Panc1 (cell line): ENCODE results near the gene FKBP10. TPM values are rescaled to one million over a fixed set of nuclear protein-coding genes. Genes with fewer than 3 reads are reported as not detected.

Source experiments
- ATAC-seq: fragments of 200-7000 bp; cut with Tn5 transposase; 2 replicates; pipeline ENCODE4 v1.9.1; 2020; ENCODE audit warnings: mild to moderate bottlenecking, moderate library complexity
- BruUV-seq: library from RNA; stranded (reverse); fragments of 400-500 nt; replicated peaks from 2 replicates; lab custom pipeline; 2021; lab: Mats Ljungman, UMichigan
- CTCF ChIA-PET: fragments of 300-600 bp; sonication (Branson Sonifier 250); formaldehyde crosslinking; loops from one replicate; lab custom pipeline; 2022; ENCODE audit warnings: antibody characterized with exemption; lab: Charles Lee
- POLR2A ChIA-PET: fragments of 300-600 bp; sonication (Branson Sonifier 250); formaldehyde crosslinking; loops from one replicate; lab custom pipeline; 2022; ENCODE audit warnings: antibody characterized with exemption; lab: Charles Lee
- DNase-seq: peaks from one replicate; pipeline ENCODE4 v3.0.0-alpha.2; 2010; ENCODE audit warnings: low read depth, low spot score
- H3K27ac ChIP-seq: 2 replicates; pipeline ENCODE4 v1.5.1; 2011; ENCODE audit warnings: mild to moderate bottlenecking, low read length, inconsistent platforms
- H3K27me3 ChIP-seq: fragments of 200-500 bp; sonication (Bioruptor generic); 2 replicates; pipeline ENCODE4 v1.6.0; 2014; ENCODE audit warnings: low read length, inconsistent platforms; ENCODE audit not compliant: control insufficient read depth, insufficient read depth
- H3K36me3 ChIP-seq: fragments of 200-500 bp; sonication (Bioruptor generic); 2 replicates; pipeline ENCODE4 v1.5.1; 2014; ENCODE audit warnings: inconsistent platforms, mild to moderate bottlenecking, low read length, moderate library complexity; ENCODE audit not compliant: control insufficient read depth, insufficient read depth
- H3K4me1 ChIP-seq: 2 replicates; pipeline ENCODE4 v1.5.1; 2011; ENCODE audit warnings: inconsistent platforms, mild to moderate bottlenecking, low read length, moderate library complexity; ENCODE audit not compliant: control insufficient read depth, insufficient read depth
- H3K4me3 ChIP-seq, 2 experiments: 2 replicates each; pipeline ENCODE4 v1.5.1; 2011 to 2012; ENCODE audit warnings: low read depth in 2 of 2, low read length in 2 of 2, mild to moderate bottlenecking in 2 of 2, inconsistent platforms in 1 of 2, moderate library complexity in 1 of 2
- H3K9me3 ChIP-seq: fragments of 200-500 bp; sonication (Bioruptor generic); 2 replicates; pipeline ENCODE4 v1.5.1; 2014; ENCODE audit warnings: low read depth, mild to moderate bottlenecking, inconsistent platforms, low read length, moderate library complexity; ENCODE audit not compliant: control insufficient read depth, insufficient read depth
- POLR2AphosphoS5 ChIP-seq: IDR thresholded peaks from 2 replicates; pipeline ENCODE4 v1.6.1; 2012; ENCODE audit warnings: mild to moderate bottlenecking, low read depth, low read length, moderate library complexity
- SIN3A ChIP-seq: IDR thresholded peaks from 2 replicates; pipeline ENCODE4 v1.6.1; 2012; ENCODE audit warnings: low read depth, mild to moderate bottlenecking, low read length, moderate library complexity, borderline replicate concordance; ENCODE audit not compliant: insufficient read depth
- TCF7L2 ChIP-seq: IDR thresholded peaks from 2 replicates; pipeline ENCODE4 v1.6.1; 2011; ENCODE audit warnings: mild to moderate bottlenecking, low read depth, low read length, inconsistent platforms
- in situ Hi-C: cut with HindIII; loops from 2 replicates; pipeline ENCODE4 v1.10.0; 2016; ENCODE audit warnings: low sequenced_read_pairs, low pct_unique_long_range_greater_than_20kb
- intact Hi-C: fragments of 100-400 bp; cut with micrococcal nuclease; formaldehyde crosslinking; loops from one replicate; pipeline ENCODE4 v1.10.0; 2022; ENCODE audit not compliant: unreplicated experiment
- total RNA-seq: library from RNA; stranded (reverse); gene quantifications from one replicate; pipeline ENCODE4 v1.2.1, GENCODE V29; 2021; ENCODE audit not compliant: unreplicated experiment
- TF ChIP-seq, protein P1 (sequence below): fragments of 450-650 bp; IDR thresholded peaks from 2 replicates; pipeline ENCODE4 v1.5.1; 2017; ENCODE audit warnings: mild to moderate bottlenecking
- TF ChIP-seq, protein P2 (sequence below), 2 experiments: IDR thresholded peaks; 2 replicates each; pipeline ENCODE4 v1.6.1; 2011 to 2012; ENCODE audit warnings: low read depth in 2 of 2, control low read depth in 1 of 2, low read length in 1 of 2, mild to moderate bottlenecking in 1 of 2, moderate library complexity in 1 of 2; ENCODE audit not compliant: insufficient read depth in 1 of 2

Gene FKBP10
- total RNA-seq, 1 experiment from 2014 or later = 190 TPM

DNA sequence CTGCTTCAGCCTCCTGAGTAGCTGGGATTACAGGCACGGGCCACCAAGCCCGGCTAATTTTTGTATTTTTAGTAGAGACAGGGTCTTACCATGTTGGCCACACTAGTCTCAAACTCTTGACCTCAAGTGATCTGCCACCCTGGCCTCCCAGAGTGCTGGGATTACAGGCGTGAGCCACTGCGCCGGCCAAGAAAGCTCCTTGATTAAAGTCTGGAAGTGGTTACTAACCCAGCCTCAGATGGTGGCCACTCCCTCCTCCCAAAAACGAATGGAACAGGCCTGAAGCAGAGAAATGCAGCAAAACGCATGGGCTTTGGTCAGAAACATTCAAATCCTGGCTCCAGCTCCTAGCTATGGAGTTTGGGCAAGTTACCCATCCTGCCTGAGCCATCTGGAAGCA is 11.3 kb downstream of the FKBP10 start:
- Histone ChIP-seq H3K27me3 (no peaks in the 10 kb centered on the region), H3K4me3 (no peak overlapping the region), H3K9me3 (no peaks in the 10 kb centered on the region), H3K27ac (no peak overlapping the region), H3K36me3 (no peaks in the 10 kb centered on the region), H3K4me1 (no peaks in the 10 kb centered on the region; the same call in 1 of the 2 replicates)
- intact Hi-C loops = no loop called here
- TF ChIP-seq TCF7L2 (no peak), SIN3A (no peak), POLR2AphosphoS5 (no peak)
- TF ChIP-seq, protein P1, sequence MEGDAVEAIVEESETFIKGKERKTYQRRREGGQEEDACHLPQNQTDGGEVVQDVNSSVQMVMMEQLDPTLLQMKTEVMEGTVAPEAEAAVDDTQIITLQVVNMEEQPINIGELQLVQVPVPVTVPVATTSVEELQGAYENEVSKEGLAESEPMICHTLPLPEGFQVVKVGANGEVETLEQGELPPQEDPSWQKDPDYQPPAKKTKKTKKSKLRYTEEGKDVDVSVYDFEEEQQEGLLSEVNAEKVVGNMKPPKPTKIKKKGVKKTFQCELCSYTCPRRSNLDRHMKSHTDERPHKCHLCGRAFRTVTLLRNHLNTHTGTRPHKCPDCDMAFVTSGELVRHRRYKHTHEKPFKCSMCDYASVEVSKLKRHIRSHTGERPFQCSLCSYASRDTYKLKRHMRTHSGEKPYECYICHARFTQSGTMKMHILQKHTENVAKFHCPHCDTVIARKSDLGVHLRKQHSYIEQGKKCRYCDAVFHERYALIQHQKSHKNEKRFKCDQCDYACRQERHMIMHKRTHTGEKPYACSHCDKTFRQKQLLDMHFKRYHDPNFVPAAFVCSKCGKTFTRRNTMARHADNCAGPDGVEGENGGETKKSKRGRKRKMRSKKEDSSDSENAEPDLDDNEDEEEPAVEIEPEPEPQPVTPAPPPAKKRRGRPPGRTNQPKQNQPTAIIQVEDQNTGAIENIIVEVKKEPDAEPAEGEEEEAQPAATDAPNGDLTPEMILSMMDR = no peak
- TF ChIP-seq, protein P2, sequence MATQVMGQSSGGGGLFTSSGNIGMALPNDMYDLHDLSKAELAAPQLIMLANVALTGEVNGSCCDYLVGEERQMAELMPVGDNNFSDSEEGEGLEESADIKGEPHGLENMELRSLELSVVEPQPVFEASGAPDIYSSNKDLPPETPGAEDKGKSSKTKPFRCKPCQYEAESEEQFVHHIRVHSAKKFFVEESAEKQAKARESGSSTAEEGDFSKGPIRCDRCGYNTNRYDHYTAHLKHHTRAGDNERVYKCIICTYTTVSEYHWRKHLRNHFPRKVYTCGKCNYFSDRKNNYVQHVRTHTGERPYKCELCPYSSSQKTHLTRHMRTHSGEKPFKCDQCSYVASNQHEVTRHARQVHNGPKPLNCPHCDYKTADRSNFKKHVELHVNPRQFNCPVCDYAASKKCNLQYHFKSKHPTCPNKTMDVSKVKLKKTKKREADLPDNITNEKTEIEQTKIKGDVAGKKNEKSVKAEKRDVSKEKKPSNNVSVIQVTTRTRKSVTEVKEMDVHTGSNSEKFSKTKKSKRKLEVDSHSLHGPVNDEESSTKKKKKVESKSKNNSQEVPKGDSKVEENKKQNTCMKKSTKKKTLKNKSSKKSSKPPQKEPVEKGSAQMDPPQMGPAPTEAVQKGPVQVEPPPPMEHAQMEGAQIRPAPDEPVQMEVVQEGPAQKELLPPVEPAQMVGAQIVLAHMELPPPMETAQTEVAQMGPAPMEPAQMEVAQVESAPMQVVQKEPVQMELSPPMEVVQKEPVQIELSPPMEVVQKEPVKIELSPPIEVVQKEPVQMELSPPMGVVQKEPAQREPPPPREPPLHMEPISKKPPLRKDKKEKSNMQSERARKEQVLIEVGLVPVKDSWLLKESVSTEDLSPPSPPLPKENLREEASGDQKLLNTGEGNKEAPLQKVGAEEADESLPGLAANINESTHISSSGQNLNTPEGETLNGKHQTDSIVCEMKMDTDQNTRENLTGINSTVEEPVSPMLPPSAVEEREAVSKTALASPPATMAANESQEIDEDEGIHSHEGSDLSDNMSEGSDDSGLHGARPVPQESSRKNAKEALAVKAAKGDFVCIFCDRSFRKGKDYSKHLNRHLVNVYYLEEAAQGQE (IDR thresholded peaks at IDR 0.05; ENCODE audit: insufficient read depth in 1 of 2, low read depth in 2 of 2, low read length in 1 of 2) = no peak
- ChIA-PET CTCF (interaction anchor here (0.6 kb wide), 1 partner anchor 51 kb away, joined by 3 read pairs; no protein-coding TSS in a partner anchor), POLR2A (interaction anchor here (0.6 to 0.7 kb wide), 3 partner anchors 12 to 205 kb away, joined by 3 to 7 read pairs (median 7); partner anchors contain the start of gene FKBP10)
- ATAC-seq (no peak), DNase-seq (no peak)
- in situ Hi-C loops = no loop called here
- BruUV-seq = no TSS peak

GRCh38 chr17:41825175-41825845 is 12.5 kb downstream of the FKBP10 start:
- BruUV-seq = no TSS peak

More at GRCh38 chr17:41825175-41825845, 12.5 kb downstream of the FKBP10 start:
- ChIA-PET POLR2A (interaction anchor here (0.5 kb wide), 1 partner anchor 110 kb away, joined by 3 read pairs; no protein-coding TSS in a partner anchor), CTCF (no interaction called here)
- ATAC-seq = no peak
- no peaks in the 10 kb centered on the region; the same call in 1 of the 2 replicates for H3K4me1 ChIP-seq
- TF ChIP-seq, protein P1 = no peak
- TF ChIP-seq TCF7L2 (no peak), POLR2AphosphoS5 (no peak), SIN3A (no peak)
- TF ChIP-seq, protein P2 (IDR thresholded peaks at IDR 0.05; ENCODE audit: insufficient read depth in 1 of 2, low read depth in 2 of 2, low read length in 1 of 2) = no peak
- H3K36me3 ChIP-seq = peaks cover 2% of the 10 kb centered on the region; the same call in 1 of the 2 replicates
- in situ Hi-C loops = no loop called here
- no peak for DNase-seq
- no peaks in the 10 kb centered on the region for H3K9me3 ChIP-seq
- intact Hi-C loops = no loop called here
- H3K4me3 ChIP-seq = no peak overlapping the region
- H3K27me3 ChIP-seq = no peaks in the 10 kb centered on the region
- no peak overlapping the region for H3K27ac ChIP-seq
